Cardiac fibroblast (primary cell): Measurements from ENCODE around the gene SMC3.
A peak's percentile ranks its signal among the peaks of the same experiment; 100 is the strongest.

ENCODE experiments used
- DNase-seq, 2 donors: peaks; one replicate each; pipeline versions ENCODE4 v3.0.0 to v3.0.0-alpha.2; 2010; ENCODE audit warnings: low read depth in 2 of 2
- H3K4me3 ChIP-seq, 2 donors: replicated peaks in 1 of 2; 1 replicate in 1 of 2; 2 replicates in 1 of 2; pipeline ENCODE4 v1.5.1; 2011; ENCODE audit warnings: low read depth in 2 of 2, low read length in 2 of 2, mild to moderate bottlenecking in 2 of 2, moderate library complexity in 1 of 2
- CTCF ChIP-seq: IDR thresholded peaks from one replicate; pipeline ENCODE4 v1.5.1; 2011; ENCODE audit warnings: low read depth, mild to moderate bottlenecking, low read length, inconsistent platforms

The SMC3 gene

DNA sequence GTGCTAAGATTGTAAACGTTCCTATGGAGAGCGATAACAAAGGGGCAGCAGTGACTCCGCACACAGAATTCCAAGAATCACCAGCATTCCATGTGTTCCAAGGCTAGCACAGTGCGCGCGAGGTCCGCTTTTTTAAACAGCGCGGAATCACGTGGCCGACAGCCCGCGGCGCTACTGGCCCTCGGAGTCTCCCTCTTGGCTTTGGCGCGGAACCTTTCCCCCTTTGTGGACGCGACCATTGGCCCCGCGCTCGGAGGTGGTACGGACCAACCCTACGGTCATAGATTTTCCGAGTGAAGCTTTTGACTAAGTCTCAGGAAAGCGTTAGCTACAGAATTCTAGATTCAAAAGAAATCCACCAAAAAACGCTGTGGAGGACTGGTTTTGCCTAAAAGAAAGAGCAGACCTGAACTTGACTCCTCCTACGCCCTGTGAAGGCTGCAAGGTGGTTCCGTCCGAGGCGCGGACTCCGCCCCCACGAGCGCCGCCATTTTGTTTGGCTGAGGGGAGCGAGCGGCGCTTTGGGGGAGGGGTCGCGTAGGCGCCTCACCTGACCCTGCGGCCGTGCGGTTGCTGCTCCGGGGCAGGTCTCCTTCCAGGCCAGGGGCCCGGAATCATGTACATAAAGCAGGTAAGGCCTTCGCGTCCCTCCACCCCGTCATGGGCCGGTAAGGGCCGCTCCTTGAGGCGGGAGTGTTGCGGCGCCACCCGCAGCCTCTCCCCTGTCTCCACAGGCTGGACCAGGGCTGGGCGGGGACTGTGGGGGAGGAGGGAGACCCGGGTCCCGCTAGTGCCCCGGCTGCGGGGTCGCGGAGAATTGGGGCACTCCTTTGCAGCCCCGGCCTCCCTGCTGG, at the start of gene SMC3:
SMC3 (plus strand) TSS at position 495 of the 854 bp plus-strand sequence; CDS start at position 617, 122 bp downstream.
- no peak for TF ChIP-seq CTCF
- peak within 1 kb of the TSS; percentile 86 to 95 for H3K4me3 ChIP-seq
- peak; percentile 96 for DNase-seq

GRCh38 chr10:110522365-110522988, 45.0 kb upstream of the SMC3 start:
- DNase-seq: peak in 1 of 2 donors; percentile 50
- no peak overlapping the region for H3K4me3 ChIP-seq
- TF ChIP-seq CTCF: no peak

GRCh38 chr10:110523736-110524135, 43.8 kb upstream of the SMC3 start:
- H3K4me3 ChIP-seq: no peak overlapping the region
- TF ChIP-seq CTCF: no peak
- DNase-seq: no peak

GRCh38 chr10:110524179-110524858, 43.2 kb upstream of the SMC3 start:
- no peak for TF ChIP-seq CTCF
- H3K4me3 ChIP-seq: no peak overlapping the region
- DNase-seq: no peak

DNA sequence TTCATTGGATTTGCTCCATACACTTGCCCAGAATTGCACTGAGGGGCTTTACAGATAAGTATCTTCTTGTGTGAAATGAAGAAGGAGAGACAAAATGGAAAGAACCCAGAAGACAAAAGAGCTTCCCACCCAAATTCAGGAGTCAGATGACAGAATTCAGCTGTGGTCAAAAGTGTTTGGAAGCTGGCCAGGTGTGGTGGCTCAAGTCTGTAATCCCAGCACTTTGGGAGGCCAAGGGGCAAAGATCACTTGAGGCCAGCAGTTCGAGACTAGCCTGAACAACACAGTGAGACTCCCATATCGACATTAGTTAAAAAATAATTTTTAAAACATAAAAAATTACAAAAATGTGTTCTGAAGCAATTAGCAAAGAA, 42.6 kb upstream of the SMC3 start:
- no peak for TF ChIP-seq CTCF
- H3K4me3 ChIP-seq: no peak overlapping the region
- no peak for DNase-seq

DNA sequence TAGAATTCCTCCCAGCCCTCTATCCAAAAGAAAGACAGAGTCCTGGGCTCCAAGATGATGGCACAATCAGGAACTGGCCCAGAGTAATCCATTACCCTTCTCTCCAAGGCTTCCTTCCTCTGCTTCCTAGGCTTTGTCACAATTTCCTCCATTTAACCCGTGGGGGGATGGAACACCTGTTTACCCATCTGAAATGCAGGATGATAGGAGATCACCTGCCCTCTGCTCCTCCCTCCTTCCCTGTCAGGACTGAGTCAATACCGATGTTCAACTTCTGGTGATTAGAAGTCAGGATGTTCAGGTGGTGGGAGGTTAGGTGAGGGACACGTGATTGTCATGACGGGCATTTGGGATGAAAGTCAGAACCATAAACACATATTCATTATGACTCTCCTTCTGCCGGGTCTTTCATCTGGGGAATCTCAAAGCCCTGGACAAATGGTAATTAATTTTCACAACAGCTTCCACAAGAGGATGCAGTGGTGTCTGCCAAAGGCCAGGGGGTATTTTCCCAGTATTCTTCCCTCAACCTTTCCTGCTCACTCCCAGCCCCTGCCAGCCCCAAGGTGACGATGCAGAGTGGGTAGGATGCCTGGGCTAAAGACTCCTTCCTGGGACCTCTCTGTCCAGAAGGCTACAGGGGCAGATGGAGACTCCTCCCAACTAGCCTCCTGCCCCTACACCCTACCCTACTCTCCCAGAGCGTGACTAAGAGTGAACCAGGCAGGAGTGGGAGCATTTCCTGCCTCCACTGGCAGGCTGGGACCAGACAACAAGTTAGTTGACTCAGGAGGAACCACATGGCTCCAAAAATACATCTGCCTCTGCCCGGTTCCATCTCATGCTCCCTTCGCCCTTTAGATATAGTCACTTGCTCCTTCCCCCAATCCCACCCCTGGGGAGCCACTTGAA, 41.9 kb upstream of the SMC3 start:
- peak in 1 of 2 donors; percentile 84 for DNase-seq
- H3K4me3 ChIP-seq: no peak overlapping the region
- no peak for TF ChIP-seq CTCF
